ENCODE measurements around the gene TSPAN19.

DNA sequence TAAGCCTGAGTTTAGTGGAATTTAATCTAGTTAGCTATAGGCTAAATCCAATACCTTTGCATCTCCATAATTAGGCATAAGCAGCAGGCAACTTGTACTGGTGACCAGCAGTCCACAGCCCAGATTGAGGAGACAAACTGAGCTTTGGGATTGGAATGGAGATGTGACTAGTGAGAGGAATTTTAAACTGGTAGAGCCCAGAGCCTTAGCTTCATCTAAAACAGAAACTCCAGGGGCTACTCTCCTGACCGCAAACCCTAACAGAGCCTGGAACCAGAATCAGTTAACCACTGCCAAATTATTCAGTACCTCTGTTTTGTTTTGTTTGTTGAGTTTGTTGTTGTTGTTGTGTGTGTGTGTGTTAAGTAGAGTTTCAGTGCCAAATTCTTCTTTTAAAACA is 53.2 kb downstream of the TSPAN19 start:
- TF ChIP-seq CTCF (IDR thresholded peaks at IDR 0.05) (no peak), POLR2A (IDR thresholded peaks at IDR 0.05) (no peak)

All from right lobe of liver (tissue), 4 donors.